ENCODE results near the gene TRAK1.

TRAK1 gene

DNA sequence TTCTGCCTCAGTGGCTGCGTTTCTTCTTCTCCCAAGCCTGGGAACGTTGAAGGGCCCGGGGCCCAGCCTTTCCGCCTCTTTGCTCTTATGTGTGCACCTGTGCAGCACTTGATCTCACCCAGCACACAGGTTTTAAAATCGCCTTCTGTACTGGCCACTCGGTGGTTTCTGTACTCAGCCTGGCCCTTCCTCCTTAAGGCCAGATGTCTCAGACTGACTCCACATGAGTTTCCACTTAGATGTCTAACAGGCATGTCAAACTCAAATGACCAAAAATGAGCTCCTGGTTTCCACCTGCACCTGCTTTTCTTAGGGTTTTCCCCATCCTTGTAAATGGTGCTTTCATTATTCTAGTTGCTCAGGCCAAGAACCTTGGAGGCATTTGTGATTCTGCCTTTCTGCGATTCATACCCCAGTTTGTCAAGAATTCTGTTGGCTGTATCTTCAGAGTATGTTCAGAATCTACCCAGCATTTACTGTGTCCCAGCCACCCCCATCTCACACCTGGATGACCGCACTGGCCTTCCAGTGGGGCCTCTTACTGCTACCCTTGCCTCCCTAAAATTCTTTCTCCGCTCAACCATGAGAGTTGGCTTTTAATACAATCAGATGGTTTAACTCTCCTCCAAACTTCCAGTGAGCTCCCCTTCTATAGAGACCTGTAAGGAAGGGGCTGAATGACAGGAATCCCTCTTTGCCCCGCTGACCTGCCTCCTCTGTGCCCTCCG lies 2.2 kb upstream of the TRAK1 start:
- Histone ChIP-seq H3K27me3 (ENCODE audit: insufficient read depth, low read depth, severe bottlenecking) (no peaks in the 10 kb centered on the region), H3K9me3 (ENCODE audit: severe bottlenecking) (no peaks in the 10 kb centered on the region), H3K4me3 (ENCODE audit: low read depth, low read length) (no peak overlapping the region), H3K36me3 (peaks cover 41% of the 10 kb centered on the region), H3K27ac (no peak overlapping the region)
- no peak for DNase-seq
- TF ChIP-seq, protein P1, sequence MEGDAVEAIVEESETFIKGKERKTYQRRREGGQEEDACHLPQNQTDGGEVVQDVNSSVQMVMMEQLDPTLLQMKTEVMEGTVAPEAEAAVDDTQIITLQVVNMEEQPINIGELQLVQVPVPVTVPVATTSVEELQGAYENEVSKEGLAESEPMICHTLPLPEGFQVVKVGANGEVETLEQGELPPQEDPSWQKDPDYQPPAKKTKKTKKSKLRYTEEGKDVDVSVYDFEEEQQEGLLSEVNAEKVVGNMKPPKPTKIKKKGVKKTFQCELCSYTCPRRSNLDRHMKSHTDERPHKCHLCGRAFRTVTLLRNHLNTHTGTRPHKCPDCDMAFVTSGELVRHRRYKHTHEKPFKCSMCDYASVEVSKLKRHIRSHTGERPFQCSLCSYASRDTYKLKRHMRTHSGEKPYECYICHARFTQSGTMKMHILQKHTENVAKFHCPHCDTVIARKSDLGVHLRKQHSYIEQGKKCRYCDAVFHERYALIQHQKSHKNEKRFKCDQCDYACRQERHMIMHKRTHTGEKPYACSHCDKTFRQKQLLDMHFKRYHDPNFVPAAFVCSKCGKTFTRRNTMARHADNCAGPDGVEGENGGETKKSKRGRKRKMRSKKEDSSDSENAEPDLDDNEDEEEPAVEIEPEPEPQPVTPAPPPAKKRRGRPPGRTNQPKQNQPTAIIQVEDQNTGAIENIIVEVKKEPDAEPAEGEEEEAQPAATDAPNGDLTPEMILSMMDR (IDR thresholded peaks at IDR 0.05; ENCODE audit: low read depth, low read length), result no peak

DNA sequence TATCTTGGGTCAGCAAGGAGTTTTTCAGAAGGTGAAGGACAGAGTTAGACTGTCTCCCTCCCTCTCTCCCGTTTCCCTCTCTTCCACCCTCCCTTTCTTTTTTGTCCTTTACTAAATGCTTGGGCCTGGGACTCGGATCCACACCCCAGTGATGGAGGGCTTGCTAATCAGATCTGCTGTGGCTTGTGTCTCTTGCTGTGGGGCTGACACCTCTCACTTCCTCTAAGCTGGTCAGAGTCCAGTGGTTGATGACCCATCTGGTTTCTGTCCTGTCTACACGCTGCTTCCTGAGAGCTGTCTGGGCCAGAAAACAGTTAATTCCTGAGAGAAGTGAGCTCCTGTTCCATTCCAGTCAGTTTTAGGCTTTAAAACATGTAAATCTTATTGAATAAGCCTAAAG lies 849 bp downstream of the TRAK1 start:
- no peak overlapping the region for H3K27ac ChIP-seq
- TF ChIP-seq, protein P1 (IDR thresholded peaks at IDR 0.05; ENCODE audit: low read depth, low read length), result no peak
- DNase-seq, result no peak
- peaks cover 46% of the 10 kb centered on the region for H3K36me3 ChIP-seq
- no peaks in the 10 kb centered on the region for H3K27me3 ChIP-seq (ENCODE audit: insufficient read depth, low read depth, severe bottlenecking)
- H3K9me3 ChIP-seq (ENCODE audit: severe bottlenecking), result no peaks in the 10 kb centered on the region
- no peak overlapping the region for H3K4me3 ChIP-seq (ENCODE audit: low read depth, low read length)

DNA sequence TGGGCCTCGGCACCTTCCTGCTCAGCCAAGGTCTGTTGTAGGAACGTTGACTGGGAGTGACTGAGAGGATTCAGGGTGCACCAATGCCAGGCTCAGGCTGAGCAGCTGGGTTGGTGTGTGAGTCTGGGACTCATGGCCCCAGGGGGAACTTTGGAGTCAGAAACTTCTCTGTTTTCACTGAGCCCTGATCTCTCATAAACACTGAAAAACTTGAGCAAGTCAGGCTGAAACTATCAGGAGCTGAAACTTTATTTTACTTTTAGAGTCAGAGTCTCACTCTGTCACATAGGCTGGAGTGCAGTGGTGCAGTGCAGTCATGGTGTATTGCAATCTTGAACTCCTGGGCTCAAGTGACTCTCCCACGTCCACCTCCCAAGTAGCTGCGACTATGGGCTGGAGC lies 3.0 kb downstream of the TRAK1 start:
- Histone ChIP-seq H3K27me3 (ENCODE audit: insufficient read depth, low read depth, severe bottlenecking) (no peaks in the 10 kb centered on the region), H3K27ac (no peak overlapping the region), H3K4me3 (ENCODE audit: low read depth, low read length) (no peak overlapping the region), H3K9me3 (ENCODE audit: severe bottlenecking) (no peaks in the 10 kb centered on the region), H3K36me3 (peaks cover 33% of the 10 kb centered on the region)
- TF ChIP-seq, protein P1 (IDR thresholded peaks at IDR 0.05; ENCODE audit: low read depth, low read length), result no peak
- no peak for DNase-seq

DNA sequence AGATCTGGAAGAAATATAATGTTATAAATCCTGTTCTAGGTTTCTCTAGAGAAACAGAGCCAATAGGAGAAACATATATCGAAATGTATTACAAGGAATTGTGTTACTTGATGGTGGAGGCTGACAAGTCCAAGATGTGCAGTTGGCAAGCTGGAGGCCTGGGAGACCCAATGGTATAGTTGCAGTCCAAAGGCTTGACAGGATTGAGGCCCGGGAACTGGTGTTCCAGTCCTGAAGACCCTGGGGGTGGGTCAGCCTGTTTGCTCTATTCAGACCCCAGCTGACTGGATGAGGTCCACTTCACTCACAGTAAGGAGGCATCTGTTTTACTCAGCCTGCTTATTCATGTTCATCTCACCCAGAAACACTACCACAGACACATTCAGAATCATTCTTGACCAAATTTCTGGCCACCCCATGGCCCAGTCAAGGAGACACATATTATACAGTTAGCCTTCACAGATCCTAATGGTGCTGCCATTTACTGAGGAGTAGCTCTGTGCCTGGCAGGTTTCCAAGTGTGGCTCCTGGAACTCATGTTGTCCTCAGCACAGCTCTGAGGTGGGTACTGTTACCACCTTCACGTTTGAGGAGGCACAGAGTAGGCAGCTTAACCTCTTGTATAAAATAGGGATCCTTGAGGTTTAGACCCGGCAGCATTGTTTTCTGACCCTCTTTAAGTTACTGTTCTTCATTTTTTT lies 3.7 kb downstream of the TRAK1 start:
- Histone ChIP-seq H3K27ac (no peak overlapping the region), H3K4me3 (ENCODE audit: low read depth, low read length) (no peak overlapping the region), H3K27me3 (ENCODE audit: insufficient read depth, low read depth, severe bottlenecking) (no peaks in the 10 kb centered on the region), H3K9me3 (ENCODE audit: severe bottlenecking) (no peaks in the 10 kb centered on the region), H3K36me3 (peaks cover 27% of the 10 kb centered on the region)
- TF ChIP-seq, protein P1 (IDR thresholded peaks at IDR 0.05; ENCODE audit: low read depth, low read length), result no peak
- no peak for DNase-seq

DNA sequence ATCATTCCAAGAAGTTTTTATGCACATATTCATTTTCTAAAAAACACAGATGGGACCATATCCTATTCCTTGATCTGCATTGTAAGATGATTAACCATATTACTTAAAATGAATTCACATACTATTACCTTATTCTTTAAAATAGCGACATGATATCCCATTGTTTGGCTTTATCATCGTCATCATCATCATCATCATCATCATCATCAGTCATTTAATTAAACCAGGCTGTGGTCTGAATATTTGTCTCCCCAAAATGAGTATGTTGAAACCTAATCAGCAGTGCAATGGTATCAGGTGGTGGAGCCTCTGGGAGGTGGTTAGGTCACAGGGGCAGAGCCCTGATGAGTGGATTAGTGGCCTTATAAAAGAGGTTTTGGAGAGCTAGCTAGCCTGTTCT lies 4.4 kb downstream of the TRAK1 start:
- TF ChIP-seq, protein P1 (IDR thresholded peaks at IDR 0.05; ENCODE audit: low read depth, low read length), result no peak
- H3K27me3 ChIP-seq (ENCODE audit: insufficient read depth, low read depth, severe bottlenecking), result no peaks in the 10 kb centered on the region
- no peak for DNase-seq
- H3K36me3 ChIP-seq, result peaks cover 20% of the 10 kb centered on the region
- no peak overlapping the region for H3K4me3 ChIP-seq (ENCODE audit: low read depth, low read length)
- no peak overlapping the region for H3K27ac ChIP-seq
- H3K9me3 ChIP-seq (ENCODE audit: severe bottlenecking), result no peaks in the 10 kb centered on the region
